BJ (cell line): ENCODE measurements around the gene BORCS5. TPM values are rescaled to one million over a fixed set of nuclear protein-coding genes. Genes with fewer than 3 reads are reported as not detected.
"Not testable (repeated sequence)": the region's sequence is repeated elsewhere in the genome, so short reads cannot be mapped to it uniquely, and the experiment has no call there.

Experiments used
- CTCF ChIA-PET: fragments of 350-600 bp; formaldehyde crosslinking; extraction: SDS; loops from one replicate; lab custom pipeline; 2021; ENCODE audit warnings: antibody characterized with exemption, inconsistent platforms; lab: Yijun Ruan, JAX
- POLR2A ChIA-PET: fragments of 300-600 bp; sonication (Branson Sonifier 250); formaldehyde crosslinking; extraction: SDS; loops from one replicate; lab custom pipeline; 2021; ENCODE audit warnings: antibody characterized with exemption; lab: Charles Lee
- DNase-seq: peaks from one replicate; pipeline ENCODE4 v3.0.0-alpha.2; 2011; ENCODE audit warnings: low read depth
- H3K27me3 ChIP-seq: 2 replicates; pipeline ENCODE4 v1.6.0; 2011; ENCODE audit warnings: low read length; ENCODE audit not compliant: control insufficient read depth, insufficient read depth
- H3K36me3 ChIP-seq: 2 replicates; pipeline ENCODE4 v1.5.1; 2011; ENCODE audit warnings: low read length; ENCODE audit not compliant: control insufficient read depth, insufficient read depth
- H3K4me3 ChIP-seq: 2 replicates; pipeline ENCODE4 v1.5.1; 2011; ENCODE audit warnings: low read depth, mild to moderate bottlenecking, control low read depth, low read length
- CTCF ChIP-seq: IDR thresholded peaks from 2 replicates; pipeline ENCODE4 v1.5.1; 2011; ENCODE audit warnings: low read depth, mild to moderate bottlenecking, control low read depth, inconsistent platforms, low read length, moderate library complexity; ENCODE audit not compliant: insufficient read depth
- polyA plus RNA-seq: library from polyadenylated mRNA; depleted of rRNA; stranded (reverse); fragments of >200 nt; gene quantifications from 2 replicates; pipeline ENCODE4 v1.2.3, GENCODE V29; 2011

Gene BORCS5
- polyA plus RNA-seq, 1 experiment, result 11.9 TPM

- TF ChIP-seq CTCF, result no peak
- POLR2A ChIA-PET, result no interaction called here
- no peak for DNase-seq
- H3K36me3 ChIP-seq, result no peaks in the 10 kb centered on the region
- no peak overlapping the region for H3K4me3 ChIP-seq
- no peaks in the 10 kb centered on the region for H3K27me3 ChIP-seq
- CTCF ChIA-PET, result interaction anchor here (0.6 to 1.2 kb wide), 3 partner anchors 10 to 33 kb away, joined by 3 to 6 read pairs (median 4); partner anchors contain the start of gene MANSC1
Measured at GRCh38 chr12:12338527-12339168, 18.2 kb upstream of the BORCS5 start.

- Histone ChIP-seq H3K27me3 (no peaks in the 10 kb centered on the region), H3K36me3 (no peaks in the 10 kb centered on the region), H3K4me3 (peak within 1 kb of the TSS; percentile 62)
- CTCF ChIA-PET, result interaction anchor here (0.6 to 1.4 kb wide), 7 partner anchors 8 to 770 kb away, joined by 3 to 12 read pairs (median 4); no protein-coding TSS in a partner anchor
- POLR2A ChIA-PET, result interaction anchor here (0.6 kb wide), 1 partner anchor 83 kb away, joined by 5 read pairs; the partner anchor contains the start of gene LRP6
- no peak for DNase-seq
- peak; percentile 38 for TF ChIP-seq CTCF
Measured at GRCh38 chr12:12349711-12350665, 6.9 kb upstream of the BORCS5 start, which contains the start of gene MANSC1. Gene MANSC1, minus strand, starts transcription at chr12:12350242. Its CDS starts 6,928 bp downstream, at chr12:12343314.

- H3K4me3 ChIP-seq, result no peak overlapping the region
- DNase-seq, result no peak
- H3K36me3 ChIP-seq, result no peaks in the 10 kb centered on the region
- CTCF ChIA-PET, result interaction anchor here (1.2 kb wide), 1 partner anchor 22 kb away, joined by 4 read pairs; no protein-coding TSS in a partner anchor
- POLR2A ChIA-PET, result no interaction called here
- no peak for TF ChIP-seq CTCF
- no peaks in the 10 kb centered on the region for H3K27me3 ChIP-seq
Measured at GRCh38 chr12:12350868-12351463, 5.9 kb upstream of the BORCS5 start.

- H3K27me3 ChIP-seq, H3K4me3 ChIP-seq, DNase-seq, H3K36me3 ChIP-seq, POLR2A ChIA-PET: not testable (repeated sequence)
- CTCF ChIA-PET, result interaction anchor here (0.6 to 1.2 kb wide), 2 partner anchors 9 to 22 kb away, joined by 3 to 4 read pairs; no protein-coding TSS in a partner anchor
Measured at GRCh38 chr12:12351468-12352185, 5.3 kb upstream of the BORCS5 start.

GRCh38 chr12:12353276-12353675 is 3.6 kb upstream of the BORCS5 start:
- POLR2A ChIA-PET, result no interaction called here

More at GRCh38 chr12:12353276-12353675, 3.6 kb upstream of the BORCS5 start:
- Histone ChIP-seq H3K27me3 (no peaks in the 10 kb centered on the region), H3K4me3 (no peak overlapping the region), H3K36me3 (no peaks in the 10 kb centered on the region)
- DNase-seq, result no peak
- CTCF ChIA-PET, result no interaction called here
- no peak for TF ChIP-seq CTCF
